T-helper 9 cell (primary cell): Measurements from ENCODE around the gene WSCD2.

ENCODE experiments used
- DNase-seq: peaks from one replicate; pipeline ENCODE4 v3.0.0-alpha.2; 2020
- total RNA-seq, 2 donors: gene quantifications; one replicate each; lab custom pipeline; 2026; lab: John Stamatoyannopoulos, UW

The WSCD2 gene
- total RNA-seq: 0 reads per million in 2 donors

DNA sequence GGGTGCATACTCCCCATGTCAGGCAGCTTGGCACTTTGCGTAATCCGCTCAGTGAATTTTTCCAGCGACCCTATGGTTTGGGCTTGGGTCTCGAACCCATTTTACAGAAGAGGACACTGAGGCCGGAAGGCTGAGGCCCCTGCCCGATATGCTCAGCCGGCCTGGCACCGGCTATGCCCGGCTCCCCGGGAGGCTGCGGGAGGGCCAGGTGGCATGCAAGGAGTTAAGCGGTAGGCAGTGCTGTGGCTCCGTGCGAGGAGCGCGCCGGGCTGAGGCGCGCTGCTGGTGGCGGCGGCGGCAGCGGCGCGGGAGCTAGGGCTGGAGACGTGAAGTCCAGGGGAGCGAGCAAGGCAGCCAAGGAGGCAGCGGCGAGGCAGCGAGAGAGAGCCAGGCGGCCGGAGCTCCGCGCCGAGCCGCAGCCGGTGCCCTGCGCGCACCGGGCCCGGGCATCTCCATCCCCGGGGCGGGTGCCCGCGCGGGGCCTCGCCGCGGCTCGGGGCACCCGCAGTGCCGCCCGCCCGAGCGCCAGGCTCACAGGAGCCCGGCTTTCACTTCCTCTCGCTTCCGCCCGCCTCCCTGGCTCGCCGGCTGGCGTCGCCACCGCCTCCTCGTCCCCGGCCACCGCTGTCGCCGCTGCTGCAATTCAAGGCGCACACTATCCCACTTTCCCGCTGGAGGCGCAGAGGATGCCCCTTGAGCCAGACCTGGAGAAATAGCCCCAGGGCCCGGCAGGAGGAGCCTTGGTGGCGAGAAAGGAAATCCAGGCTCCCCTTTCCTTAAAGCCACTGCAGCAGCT lies at the start of gene WSCD2:
TSS of gene WSCD2 (plus strand) at position 272 of the 796 bp plus-strand sequence. CDS start 66,545 bp downstream, outside the sequence.
- DNase-seq: no peak

DNA sequence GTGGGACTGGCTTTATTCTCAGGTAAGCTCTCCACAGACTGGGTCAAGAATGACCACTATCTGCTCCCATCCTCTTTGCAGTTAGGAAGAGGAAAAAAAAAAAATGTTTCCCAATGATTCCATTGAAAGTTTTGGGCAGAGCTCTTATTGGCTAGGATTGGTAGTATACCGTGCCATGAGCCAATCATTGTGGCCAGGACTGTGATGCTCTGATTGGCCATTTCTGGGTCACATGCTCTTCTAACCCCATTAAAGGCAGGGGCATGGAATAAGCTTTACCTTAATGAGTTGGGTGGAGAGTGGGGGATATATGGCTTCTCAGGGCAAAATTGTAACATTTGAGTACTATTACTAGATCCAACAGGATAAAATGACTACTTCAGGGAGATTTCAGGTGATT lies 49.4 kb upstream of the WSCD2 start:
- no peak for DNase-seq

DNA sequence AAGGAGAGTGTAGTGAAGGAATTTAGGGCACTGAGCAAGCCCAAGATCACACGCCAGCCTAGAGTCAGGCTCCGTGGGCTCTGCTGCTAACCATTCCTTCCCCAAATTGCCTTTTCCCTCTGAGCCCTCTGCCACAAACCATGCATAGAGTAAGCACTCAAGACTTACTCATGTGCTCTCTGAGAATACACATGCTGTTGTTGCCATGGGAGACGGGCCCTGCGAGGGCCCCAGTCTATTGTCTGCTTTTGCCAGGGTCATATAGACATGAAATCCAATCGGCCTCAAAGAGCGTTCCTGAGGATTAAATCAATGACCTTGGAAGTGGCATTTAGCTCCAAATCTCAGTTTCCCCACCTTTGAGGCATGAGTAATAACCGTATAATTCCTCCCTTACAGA lies 48.7 kb upstream of the WSCD2 start:
- DNase-seq: no peak

DNA sequence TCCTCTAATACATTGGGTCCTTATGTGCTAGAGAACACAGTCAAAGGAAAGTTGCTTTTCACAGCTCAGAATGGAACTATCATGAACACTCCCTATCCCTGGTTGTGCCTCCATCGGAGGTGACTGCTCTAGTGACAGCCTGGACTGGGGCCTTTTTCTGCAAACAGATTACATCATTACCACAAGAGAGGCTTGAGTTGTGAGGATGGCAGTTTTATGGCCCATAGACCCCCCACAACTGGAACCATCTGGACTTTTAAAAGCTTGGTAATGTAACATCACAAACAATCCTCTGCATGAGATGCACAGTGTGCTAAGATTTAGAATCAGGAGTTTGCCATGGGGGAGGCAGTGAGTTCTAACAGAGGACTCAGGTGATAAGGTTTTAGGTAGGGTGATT lies 46.6 kb upstream of the WSCD2 start:
- DNase-seq: no peak

DNA sequence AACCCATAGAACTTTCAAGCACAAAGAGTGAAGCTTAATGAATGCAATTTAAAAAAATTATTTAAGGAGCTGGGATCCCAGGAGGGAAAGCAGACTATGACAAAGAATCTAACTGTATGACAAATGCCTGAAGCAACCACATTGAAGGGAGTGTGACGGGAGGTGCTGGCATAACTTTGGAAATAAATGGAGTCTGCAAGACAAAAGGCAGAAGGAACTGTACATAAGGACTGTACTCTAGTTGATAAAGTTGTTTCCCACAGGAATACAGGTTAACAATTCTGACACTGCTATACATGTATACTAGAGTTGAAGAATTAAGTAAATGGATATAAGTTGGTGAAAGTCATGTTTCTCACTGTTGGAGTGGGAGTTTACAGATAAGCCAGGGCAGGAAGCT lies 41.2 kb upstream of the WSCD2 start:
- no peak for DNase-seq

DNA sequence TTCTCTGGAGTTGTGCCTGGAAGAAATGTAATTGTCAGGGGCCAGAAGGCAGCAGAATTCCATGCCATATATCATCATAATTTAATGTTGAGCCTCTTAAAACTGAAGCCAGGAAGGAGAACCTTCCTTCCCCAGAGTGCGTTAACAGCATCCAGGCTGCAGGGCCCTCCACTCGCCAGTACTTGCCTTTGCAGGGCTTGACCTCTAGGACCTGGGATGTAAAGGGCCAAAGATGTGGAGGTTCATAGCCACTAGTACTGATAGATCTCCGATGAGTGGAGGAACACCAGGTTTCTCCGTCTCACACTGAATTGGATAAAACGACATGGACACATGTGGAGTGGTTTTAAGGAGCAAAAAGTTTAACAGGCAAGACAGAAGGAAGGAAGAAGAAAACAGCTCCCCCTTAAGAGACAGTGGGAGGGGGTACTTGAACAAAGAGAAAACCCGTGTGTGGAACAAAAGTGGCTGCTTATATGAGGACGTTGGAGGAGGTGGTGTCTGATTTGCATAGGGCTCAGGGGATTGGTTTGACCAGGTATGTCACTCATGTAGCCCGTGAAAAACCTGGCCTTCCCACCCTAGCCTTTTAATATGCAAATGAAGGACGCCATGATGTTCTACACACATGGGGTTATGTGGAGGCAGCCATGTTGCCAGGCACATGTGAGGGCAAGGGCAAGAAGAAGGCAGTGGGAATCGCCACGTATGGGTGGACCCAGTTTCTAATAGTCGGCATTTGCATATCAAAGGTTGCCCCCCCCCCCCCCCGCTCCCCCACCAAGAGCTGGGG lies 38.8 kb upstream of the WSCD2 start:
- DNase-seq: no peak

DNA sequence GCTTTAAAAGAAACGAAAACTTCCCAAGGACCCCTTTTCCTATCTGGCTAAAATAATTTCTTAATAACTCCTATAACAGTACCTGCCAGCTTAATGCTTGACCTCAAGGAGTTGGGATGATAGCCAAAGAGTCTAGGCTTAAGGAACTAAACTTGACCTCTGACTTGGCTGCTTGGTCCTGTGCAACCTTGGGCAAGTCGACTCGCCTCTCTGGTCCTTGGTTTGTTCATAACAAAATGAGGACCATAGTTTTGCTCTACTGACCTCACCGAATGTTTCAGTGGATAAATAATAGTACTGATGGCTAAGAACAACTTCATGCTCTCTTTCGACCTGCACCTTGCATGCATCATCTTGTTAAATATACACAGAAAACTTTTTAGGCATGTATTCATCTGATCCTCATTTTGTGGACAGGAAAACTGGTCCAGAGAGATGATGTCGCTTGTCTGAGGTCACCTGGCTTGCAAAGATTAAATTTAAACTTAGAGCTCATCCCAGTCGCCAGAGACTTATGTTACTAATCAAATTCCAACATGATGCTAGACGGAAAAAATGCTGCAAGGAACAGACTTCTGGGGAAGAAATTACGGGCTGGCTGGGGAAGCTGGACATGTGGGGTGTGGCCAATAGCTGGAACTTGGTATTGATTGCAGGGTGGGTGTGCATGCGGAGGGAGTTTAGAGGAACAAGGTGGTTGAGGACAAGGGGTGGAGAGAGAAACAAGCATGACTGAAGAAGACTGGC lies 38.0 kb upstream of the WSCD2 start:
- no peak for DNase-seq

DNA sequence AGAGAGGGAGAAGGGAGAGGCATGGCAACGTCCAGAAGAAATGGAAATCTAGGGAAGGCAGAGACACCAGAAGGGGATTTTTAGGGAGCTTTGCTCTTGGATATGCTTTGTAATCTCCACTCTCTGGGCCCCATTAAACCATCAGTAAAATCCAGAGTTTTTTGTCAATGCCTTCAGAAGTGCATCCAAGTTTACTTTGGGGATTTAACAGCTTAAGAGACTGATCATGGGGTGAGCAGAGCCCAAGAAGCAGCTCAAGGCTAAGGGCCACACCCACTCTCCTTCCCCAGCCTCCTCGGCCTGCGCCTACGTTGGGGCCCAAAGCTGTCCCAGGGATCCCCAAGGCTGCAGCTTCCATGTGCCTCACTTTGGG lies 37.4 kb upstream of the WSCD2 start:
- DNase-seq: no peak

DNA sequence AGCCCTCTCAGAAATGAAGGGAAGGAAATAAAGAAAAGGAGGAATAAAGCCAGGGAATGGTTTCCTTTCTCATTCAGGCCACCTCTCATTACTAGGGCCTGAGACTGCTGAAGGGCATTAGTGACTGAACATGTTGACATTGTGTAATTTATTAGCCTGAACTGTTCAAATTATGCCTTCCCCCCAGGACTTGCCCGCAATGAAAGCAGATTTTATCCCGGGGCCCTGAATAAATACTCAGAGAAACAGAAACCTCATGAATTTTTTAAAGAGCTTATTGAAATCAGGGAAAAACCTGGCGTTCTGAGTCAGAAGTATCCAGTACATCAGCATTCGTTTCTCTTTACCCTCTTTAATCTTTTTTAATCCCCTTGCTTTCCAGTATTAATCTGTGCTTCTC lies 35.9 kb upstream of the WSCD2 start:
- DNase-seq: no peak

DNA sequence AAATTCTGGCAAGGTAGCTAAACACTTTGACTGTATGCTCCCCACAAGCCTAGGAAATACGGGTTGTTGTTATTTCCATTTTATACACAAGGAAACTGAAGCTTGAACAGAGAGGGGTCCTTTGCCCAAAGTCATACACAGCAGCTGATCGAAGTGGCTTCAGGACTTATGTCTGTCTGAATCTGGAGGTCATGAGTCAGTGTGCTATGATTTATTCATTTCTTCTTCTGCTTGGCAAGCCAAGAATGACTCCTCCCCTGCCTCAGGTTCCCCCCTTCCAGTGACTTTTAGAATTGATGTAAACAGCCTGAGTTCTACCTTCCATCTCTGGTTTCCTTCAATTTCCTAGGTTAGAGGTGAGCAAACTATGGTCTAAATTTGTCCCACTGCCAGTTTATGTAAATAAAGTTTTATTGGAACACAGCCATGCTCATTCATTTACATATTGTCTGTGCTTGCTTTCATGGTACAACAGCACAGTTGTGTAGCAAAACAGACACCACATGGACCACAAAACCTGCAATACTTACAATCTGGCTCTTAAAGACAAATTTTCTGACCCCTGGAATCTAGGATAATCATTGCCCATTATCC lies 34.9 kb upstream of the WSCD2 start:
- no peak for DNase-seq

DNA sequence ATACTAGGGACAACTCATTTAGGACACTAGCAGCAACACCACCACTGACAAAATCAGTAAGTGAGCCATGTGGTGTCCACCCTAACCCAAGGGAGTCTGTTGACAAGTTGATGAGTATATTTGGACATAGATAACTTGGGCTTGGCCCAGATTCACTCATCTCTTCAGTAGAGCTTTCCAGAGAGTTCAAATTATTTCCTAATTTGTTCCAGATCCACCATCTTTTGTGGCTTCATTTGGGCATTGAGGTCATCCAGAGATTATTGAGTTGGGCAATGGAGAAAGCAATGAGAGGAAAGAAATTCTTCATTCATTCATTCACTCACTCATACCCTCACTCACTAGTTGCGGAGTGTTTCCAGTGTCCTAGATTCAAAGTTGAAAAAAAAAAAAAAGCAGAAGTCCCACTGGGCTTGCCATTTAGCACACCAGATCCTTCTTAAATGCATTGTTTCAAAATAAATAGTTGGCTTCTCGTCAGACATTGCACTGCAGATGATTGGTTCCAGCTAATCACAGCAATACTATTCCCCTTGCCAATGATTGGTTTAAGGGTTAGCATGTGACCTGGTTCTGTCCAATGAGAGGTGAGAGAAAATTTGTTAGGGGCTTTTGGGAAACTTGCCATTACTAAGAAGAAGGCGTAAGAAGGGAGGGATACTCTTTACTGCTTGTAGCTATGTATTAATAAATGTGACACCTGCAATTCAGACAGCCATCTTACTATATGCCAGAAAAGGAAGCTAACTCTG lies 31.8 kb upstream of the WSCD2 start:
- DNase-seq: no peak

DNA sequence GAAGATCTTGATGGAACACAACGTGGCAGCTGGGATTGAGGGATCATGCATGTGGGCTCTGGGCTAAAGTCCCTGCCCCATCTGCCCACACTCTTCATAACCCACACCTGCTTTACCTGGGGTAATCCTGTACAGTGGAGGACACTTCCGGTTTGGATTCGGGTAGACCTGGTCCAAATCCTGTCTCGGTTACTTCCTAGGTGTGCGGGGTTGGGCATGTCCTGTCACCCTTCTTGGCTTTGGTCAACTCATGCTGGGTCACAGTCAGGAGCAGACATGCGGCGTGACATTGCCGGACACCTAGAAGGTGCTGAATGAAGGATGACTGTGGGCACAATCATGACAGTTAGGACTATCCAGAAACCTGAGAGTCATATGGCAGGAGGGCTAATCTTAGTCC lies 30.7 kb upstream of the WSCD2 start:
- DNase-seq: no peak

DNA sequence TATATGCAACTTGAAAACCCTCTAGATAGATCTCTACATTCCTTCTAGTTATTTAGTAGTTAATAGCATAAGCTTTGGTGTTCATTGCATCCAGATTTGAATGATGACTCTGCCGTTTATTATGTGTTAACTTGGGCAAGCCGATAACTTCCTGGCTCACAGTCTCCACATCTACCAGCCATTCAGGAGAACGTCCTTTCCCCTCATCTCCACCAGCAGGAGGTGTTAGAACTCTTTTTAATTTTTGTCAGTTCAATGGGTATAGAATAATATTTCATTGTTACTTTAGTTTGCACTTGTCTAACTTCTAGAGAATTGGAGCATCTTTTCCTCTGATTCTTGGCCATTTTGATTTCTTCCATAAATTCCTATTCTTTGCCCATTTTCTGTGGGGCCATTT lies 30.0 kb upstream of the WSCD2 start:
- DNase-seq: no peak

DNA sequence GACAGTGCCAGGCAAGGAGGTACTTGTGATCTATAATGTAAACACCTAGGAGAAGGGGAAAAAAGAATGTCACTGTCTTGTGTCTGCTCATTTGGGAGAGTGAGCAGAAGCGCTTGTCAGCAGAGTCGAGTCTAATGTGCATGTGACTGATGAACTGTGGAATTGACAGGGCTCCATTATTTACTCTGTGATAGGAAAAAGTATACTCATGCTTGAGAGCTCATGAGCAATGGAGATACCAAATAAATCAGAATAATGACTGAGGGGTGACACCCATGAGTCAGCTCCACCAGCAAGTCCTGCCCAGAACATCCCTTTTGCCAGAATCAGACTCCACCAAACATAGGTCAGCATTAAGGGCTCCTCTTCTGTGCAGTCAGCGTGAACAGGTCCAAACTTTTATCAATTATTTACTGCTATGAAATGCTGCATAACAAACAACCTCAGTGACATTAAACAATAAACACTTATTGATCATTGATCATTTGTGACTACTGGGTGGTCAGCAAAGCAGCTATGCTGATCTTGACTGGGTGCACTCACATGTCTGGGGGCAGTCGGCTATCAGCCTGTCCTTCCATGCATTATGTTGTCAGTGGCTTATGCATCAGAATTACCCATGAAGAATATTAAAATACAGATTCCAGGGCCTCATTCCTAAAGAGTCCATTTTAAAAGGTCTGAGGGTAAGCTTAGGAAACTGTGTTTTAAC lies 29.2 kb upstream of the WSCD2 start:
- DNase-seq: no peak

DNA sequence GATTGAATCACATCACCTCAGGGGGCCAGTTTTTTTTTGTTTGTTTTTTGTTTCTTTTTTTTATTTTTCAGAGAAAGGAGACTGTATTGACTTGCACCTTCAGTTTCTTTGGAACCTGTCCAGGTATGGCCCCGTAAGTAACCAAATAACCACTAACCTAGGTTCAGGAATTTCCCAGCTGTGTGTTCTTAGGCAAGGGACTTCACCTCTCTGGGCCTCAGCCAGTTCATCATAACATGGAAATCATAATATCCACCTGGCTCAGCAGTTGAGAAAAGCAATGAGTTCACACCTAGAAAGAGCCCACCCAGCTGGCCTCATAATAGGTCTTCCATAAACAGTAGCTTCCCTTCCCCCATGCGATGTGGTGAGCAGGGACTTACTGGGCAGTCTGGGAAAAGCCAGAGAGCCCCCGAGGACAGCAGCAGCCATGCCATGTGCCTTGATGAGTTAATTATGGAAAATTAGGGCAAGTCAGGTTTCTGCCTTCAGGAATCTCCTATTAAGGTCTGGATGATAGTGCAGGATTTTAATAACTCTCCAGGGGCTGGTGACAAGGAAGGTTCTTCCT lies 27.4 kb upstream of the WSCD2 start:
- no peak for DNase-seq

DNA sequence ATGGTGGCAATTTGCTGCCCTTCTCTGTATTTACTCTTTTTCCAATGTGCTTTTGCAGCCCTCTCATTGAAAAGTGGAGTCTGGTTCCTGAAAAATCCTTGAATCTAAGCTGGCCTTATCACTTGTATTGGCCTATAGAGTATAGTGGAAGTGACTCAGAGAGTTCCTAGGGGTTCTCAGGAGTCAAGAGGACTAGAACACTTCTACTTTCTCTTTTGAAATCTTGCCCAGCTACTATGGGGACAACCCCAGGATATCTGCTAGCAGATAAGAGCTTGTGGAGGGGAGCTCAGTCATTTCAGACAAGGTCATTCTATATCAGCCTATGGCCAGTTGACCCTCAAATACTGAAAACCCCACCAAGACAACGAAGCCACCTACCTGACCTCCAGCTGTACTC lies 26.7 kb upstream of the WSCD2 start:
- no peak for DNase-seq

DNA sequence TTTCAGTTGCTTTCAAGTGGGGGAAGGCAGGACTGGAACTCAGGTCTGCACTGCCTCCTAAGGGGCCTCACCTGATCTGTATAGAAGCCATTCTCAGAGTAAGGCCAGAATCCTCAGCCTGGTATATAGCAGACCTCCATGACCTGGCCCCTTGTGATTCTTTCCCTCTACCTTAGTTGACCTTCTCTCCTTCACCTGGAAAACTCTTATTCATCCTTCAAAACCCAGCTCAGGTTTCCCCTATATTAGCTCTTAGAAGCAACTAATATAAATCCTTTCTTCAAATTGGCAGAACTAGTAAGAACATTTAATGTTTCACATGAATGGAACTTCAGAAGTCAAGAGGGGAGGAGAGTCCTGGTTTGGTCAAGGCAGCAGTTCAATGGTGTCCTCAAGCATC lies 26.0 kb upstream of the WSCD2 start:
- DNase-seq: no peak

DNA sequence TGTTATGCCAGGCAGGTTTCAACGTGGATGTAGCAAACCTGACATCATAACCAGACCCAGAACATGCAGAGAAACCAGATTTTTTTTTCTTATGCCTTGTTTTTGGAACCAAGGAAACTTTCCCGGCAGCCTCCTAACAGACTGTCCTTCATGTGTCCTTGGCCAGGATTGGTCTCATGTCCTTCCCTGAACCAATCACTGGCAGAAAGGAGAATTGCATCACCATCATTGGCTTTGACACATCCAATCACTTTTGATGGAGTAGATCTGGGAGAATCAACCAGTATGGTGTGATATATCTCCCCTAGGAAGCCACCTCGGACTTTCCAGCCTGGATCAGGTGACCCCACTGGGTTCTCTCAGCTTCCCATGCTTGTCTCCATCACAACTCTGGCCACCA lies 25.6 kb upstream of the WSCD2 start:
- no peak for DNase-seq

DNA sequence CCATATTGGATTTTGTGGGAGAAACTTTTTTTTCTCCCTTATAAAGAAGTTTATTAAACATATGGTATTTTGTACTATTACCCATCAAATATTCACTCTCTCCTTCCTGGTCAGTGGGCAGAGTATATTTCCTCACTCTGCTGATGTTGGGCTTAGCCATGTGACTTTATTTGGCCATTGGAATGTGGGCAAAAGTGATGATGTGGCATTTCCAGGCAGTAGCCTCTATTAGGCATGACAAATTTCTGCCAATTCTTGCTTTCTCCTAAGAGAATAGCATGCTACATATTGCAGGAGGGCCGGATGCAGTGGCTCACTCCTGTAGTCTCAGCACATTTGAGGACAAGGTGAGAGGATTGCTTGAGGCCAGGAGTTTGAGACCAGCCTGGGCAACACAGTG lies 24.4 kb upstream of the WSCD2 start:
- DNase-seq: no peak

DNA sequence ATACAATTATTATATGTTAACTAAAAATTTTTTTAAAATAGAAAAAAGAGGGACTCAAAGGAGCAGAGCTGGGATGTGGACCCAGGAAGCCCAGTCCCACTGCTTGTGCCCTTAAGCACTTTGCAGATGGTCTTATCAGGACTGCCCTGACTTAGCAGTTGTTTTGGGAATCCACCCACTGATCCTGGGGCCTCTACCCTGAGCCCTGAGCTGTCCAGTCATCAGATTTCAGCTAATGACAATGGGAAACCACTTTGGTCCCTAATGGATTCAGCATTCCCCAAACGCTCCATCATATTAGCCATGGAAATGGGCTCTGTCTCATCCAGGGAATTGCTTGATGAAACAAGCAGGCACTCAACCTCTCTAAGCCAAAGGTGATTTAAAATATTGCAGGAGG lies 22.5 kb upstream of the WSCD2 start:
- no peak for DNase-seq

DNA sequence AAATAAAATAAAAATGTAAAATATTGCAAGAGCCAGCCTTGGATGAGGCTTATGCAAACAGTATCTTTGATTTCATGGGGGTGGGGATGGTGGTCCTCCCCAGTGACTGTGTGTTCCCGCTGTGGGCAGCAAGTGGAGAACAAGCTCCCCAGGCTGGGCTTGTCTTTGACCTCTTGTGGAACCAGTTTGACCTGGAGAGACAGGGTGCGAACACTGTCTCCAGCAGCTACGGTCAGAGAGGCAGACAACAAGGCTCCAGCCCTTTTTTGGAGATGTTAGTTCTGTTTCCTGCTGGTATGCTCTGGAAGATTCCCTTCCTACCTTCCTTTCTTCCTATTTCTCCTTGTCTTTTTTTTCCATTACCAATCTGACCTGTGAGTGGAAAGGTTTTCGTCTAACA lies 21.8 kb upstream of the WSCD2 start:
- DNase-seq: no peak
